ACHN (cell line): ENCODE data around the gene NDUFA5.
A peak's percentile ranks its signal among the peaks of the same experiment; 100 is the strongest.
"Not testable (repeated sequence)": the region's sequence is repeated elsewhere in the genome, so short reads cannot be mapped to it uniquely, and the experiment has no call there.

Source experiments
- DNase-seq: peaks from one replicate; pipeline ENCODE4 v3.0.0-alpha.2; 2015
- in situ Hi-C: cut with HindIII; loops from 2 replicates; pipeline ENCODE4 v1.10.0; 2017; ENCODE audit warnings: low sequenced_read_pairs, low pct_ligation_motif_present, low pct_unique_long_range_greater_than_20kb

The NDUFA5 gene

DNA sequence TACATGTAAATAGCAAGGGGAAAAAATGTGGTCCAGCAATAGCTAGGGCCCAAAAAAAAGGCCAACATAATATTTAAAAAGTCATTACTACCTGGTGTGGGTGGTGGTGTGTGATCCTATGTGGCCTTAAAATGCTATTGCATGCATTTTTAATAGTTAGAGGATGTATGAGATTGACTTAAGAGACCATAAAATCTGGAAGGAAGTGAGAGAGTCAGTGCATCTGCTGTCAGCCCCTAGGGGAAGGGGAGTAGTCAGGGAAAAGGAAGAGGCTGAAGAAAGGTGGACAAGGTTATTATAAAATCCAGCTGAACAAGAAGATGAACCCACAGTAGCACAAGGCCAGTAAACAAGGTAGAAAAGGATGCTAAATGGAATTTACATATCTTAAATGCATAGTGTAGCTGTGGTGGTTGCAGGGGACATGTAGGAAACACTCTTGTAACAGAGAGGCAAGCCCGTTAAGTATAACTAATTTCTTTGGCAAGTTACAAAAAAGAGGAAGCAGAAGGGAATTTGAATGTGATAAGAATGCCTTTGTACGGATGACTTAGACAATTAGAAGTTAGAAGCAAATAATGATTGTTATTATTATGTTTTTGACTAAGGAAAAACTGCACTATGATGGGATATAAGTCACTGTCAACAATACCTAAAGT is 11.9 kb upstream of the NDUFA5 start:
- no peak for DNase-seq
- in situ Hi-C loops: no loop called here

DNA sequence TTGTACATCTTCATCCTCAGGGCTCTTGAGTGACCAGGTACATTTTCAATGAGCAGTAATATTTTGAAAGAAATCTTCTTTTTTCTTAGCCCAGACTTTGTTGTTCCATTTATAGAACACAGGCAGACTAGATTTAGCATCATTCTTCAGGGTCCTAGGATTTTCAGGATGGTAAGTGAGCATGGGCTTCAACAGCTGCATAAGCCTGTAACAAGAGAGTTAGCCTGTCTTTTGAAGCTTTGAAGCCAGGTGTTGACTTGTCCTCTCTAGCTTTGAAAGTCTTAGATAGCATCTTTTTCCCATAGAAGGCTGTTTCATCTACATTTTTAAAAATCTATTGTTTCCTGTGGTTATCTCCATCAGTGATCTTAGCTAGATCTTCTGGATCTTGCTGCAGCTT is 4.5 kb upstream of the NDUFA5 start:
- in situ Hi-C loops: no loop called here
- DNase-seq: no peak

DNA sequence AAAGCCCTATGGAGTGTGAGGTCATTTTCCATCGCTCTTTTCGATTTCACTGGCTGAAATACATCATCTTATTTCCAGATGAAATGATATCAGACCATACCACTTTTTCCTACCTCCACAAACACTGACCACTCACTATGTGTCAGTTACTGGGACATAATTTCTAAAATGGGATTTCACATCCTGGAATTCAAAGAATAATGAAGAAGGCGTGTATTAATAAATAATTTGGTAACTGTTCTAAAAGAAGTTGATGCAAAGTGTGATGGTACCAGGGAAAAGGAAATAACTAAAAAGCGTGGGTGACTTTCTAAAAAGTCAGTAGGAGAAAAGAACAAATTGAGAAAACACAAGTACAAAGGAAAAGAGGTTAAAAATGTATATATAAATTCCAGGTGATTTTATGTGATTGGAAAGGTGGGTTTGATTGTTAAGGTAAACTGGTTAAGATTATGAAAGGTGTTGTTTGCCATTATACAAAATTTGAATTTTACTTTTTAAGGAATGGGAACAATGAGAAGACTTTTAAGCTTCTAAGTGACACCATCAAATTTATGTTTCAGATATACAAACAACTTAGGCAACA is 764 bp upstream of the NDUFA5 start:
- in situ Hi-C loops: no loop called here
- no peak for DNase-seq

DNA sequence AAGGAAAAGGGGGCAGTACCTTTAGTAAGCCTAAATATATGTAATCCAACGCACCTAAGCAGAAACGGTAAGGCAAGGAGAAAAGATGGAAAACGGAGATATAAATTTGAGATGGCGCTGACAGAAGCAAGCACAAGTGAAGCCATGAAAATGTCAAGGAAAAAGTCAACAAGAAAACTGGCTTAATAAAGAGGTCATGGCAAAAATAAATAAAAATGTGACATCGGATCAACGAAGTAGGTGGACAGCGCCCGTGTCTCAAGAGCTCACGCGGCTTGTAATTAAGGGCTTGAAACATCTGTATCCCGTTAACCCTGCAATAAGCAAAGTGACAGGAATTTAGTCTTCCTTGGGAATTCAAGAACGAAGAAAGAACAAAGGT is 611 bp downstream of the NDUFA5 start:
- in situ Hi-C loops: no loop called here
- peak; percentile 35 for DNase-seq

DNA sequence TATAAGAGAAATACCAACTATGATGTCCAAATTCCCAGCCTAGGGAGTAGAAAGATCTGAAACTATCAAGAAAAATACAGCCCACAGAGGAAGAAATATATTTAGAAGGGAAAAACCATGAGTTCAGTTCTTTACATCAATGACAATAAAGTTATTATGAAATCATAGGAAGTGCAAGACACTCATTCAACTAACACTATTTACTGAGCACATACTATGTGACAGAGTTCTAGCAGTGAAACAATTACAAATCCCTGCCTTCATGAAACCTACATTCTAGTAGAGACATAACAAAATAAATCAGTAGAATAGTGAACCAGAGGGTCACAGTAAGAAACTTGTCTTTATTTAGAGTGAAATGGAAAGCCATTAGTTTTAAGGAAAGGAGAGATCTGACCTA is 2.1 kb downstream of the NDUFA5 start:
- in situ Hi-C loops: no loop called here

DNA sequence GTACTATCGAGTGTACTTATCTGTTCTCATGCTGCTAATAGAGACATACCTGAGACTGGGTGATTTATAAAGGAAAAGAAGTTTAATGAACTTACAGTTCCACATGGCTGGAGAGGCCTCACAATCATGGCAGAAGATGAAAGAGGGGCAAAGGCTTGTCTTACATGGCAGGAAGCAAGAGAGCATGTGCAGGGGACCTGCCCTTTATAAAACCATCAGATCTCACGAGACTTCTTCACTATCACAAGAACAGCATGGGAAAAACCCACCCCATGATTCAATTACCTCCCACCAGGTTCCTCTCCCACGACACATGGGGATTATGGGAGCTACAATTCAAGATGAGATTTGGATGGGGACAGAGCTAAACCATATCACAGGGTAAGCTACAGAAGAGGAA is 4.5 kb downstream of the NDUFA5 start:
- DNase-seq: no peak
- in situ Hi-C loops: no loop called here

More for the DNA sequence above, 2.1 kb downstream of the NDUFA5 start:
- no peak for DNase-seq

DNA sequence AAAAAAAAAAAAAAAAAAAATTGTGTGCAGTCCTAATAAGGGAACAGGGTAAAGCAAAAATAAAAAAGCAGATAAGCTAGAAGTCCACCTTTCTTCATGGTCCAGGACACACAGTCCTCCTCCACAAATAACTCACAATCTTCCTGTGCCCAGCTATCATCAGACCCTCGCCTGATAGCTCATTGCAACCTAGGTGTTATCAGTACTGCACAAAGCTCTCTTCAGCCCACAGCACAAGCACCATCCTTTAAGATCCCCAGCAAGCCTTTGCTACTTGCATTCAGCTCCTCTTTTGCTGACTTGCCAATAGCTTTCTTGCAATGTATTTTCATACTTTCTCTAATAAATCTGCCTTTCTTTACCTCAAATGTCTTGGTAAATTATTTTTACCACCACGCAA is 5.0 kb downstream of the NDUFA5 start:
- DNase-seq: no peak

DNA sequence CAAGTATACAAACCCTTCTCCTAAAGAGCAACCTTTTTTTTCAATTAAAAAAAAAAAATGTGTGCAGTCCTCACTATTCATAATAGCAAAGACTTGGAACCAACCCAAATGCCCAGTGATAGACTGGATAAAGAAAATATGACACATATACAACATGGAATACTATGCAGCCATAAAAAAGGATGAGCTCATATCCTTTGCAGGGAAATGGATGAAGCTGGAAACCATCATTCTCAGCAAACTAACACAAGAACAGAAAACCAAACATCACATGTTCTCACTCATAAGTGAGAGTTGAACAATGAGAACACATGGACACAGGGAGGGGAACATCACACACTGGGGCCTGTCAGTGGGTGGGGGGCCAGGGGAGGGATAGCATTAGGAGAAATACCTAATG is 5.5 kb downstream of the NDUFA5 start:
- in situ Hi-C loops, DNase-seq: not testable (repeated sequence)

More for the DNA sequence above, 5.0 kb downstream of the NDUFA5 start:
- in situ Hi-C loops: no loop called here

DNA sequence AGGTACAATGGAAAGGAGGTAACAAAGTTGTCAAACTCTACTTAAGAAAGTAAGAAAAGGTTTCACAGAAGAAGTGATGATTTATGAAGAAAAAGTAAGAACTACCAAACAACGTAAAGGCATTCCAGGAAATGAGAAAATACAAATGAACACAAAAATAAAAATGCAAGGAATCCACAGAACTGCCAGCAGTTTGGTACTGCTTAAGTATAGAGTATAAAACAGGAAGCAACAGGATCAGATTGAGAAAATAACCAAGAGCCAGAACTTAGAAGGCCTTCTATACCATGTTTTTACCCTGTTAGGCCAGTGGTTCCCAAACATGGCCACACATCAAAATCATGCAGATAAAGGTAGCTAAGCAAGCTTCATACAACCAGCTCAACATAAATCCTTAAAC is 9.2 kb downstream of the NDUFA5 start:
- in situ Hi-C loops: no loop called here
- no peak for DNase-seq

DNA sequence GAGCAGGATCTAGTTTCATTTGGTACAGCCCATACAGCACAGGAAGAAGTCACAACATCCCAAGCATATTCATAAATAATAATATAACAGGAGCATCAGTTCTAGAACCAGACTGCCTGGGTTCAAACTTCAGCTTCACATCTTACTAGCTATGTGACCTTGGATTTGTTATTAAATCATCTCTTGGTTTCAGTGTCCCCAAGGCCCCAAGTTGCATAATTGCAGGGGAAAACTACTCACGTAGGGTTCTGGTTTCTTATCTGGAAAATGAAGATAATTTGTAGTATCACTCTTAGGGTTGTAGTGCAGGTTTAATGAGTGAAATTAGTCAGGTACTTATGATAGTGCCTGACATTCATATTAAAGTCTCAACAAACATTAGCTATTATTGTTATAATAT is 17.7 kb downstream of the NDUFA5 start:
- in situ Hi-C loops: no loop called here
- DNase-seq: no peak

DNA sequence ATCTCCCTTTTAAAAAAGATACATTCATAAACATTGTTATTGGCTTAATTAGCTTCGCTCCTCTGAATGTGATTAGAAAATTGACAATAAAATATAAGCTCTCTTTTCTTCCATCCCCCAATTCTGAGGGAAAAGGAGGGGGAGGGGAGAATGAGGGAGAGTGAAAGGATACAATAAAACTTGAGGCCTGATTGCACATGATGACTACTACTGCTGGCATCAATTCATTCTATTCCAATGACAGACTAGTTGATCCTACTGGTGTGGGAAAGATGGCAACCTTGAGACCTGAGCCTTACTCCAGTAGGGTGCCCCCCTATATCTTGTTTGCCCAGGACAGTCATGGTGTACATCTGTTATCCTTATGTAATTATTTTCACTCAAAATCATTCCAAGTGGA is 18.7 kb downstream of the NDUFA5 start:
- peak; percentile 58 for DNase-seq
- in situ Hi-C loops: no loop called here

DNA sequence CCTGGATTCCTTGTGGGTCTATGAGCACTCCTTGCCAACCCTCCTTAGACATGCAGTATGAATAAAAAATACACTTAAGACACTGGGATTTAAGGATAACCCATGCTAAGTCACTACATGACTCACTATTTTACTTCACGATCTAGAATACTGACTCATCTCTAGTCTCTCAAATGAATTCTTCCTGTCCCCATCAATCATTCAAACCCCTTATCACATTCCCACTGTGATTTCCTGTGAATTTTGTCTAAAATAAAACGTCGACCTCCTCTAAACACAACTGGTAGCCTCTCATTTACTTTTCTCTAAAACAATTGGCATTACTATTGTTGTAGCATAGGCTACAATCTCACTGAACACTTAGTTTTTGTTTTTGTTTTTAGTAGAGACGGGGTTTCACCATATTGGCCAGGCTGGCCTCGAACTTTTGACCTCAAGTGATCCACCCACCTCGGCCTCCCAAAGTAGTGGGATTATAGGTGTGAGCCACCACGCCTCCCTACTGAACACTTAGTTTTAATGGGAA is 19.4 kb downstream of the NDUFA5 start:
- DNase-seq: peak; percentile 91
- in situ Hi-C loops: no loop called here

DNA sequence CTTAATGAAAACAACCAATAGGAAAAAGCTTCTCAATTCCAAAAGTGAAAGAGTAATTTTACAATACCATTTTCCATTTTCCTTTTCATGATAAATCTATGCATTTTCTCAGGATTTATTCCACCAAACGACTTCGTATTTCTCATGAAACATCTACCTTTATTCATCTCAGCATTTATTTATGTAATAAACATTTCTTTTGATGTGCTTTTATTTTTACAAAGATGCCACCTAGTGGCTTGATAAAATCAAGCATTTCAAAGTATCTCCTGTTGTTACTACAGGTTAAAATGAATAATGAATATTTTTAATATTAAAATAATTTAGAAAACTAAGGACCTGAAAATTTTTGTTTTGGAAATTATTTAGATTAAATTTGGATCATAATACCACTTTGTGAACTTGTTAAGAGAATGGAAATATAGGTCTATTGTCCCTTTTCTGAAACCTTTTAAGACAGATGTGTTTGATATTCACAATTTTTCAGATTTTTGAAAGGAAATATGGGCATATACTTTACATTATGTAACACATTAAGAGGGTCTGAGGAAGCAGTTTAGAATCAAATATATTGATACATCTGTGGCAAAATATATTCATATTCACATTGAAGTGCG is 20.5 kb downstream of the NDUFA5 start:
- in situ Hi-C loops: no loop called here
- peak; percentile 60 for DNase-seq

DNA sequence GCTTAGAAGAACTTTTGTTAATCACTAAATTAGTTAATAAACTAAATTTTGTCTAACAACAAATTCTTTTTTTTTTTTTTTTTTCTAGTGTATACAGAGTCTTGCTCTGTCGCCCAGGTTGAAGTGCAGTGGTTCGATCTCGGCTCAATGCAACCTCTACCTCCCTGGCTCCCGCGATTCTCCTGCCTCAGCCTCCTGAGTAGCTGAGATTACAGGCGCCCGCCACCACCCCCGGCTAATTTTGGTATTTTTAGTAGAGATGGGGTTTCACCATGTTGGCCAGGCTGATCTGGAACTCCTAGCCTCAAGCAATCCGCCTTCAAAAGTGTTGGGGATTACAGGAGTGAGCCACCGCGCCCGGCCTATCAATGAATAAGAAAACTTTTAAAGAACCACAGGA is 22.1 kb downstream of the NDUFA5 start:
- in situ Hi-C loops: no loop called here
- no peak for DNase-seq

DNA sequence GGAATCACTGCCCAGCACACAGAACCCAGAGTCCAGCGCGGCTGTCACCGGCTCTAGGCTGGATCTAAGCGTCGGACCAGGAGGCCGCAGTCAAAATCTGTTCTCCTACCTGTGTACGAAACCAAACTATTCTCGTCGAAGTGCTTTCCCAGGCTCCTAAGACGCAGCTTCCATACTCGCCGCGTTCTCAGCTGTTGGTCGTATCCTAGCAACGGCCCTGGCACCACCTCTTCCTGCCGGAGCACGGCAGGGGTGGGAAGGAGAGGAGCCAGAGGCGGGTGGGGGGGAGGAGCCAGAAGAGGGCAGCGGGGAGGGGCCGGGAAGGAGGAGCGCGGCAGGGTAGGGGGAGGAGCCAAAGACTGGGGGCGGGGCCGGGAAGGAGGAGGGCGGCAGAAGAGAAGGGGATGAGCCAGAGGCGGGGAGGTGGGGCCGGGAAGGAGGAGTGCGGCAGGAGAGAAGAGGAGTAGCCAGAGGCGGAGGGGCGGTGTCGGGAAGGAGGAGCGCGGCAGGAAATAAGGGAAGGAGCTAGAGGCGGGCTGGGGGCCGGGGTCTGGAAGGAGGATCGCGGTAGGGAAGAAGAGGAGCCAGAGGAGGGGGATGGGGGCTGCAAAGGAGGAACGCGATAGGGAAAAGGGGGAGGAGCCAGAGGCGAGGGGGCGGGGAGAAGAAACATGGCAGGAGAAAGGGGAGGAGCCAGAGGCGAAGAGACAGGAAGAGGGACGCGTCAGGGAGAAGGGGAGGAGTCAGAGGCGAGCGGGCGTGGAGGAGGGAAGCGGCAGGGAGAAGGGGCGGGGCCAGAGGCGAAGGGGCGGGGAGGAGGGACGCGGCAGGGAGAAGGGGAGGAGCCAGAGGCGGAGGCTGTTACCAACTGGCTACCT is 23.0 kb downstream of the NDUFA5 start, which contains the start of gene IQUB:
Gene IQUB, minus strand, starts transcription at position 213 of the 878 bp plus-strand sequence. CDS start 22,255 bp downstream, outside the sequence.
- in situ Hi-C loops: no loop called here
- DNase-seq: peak; percentile 99

DNA sequence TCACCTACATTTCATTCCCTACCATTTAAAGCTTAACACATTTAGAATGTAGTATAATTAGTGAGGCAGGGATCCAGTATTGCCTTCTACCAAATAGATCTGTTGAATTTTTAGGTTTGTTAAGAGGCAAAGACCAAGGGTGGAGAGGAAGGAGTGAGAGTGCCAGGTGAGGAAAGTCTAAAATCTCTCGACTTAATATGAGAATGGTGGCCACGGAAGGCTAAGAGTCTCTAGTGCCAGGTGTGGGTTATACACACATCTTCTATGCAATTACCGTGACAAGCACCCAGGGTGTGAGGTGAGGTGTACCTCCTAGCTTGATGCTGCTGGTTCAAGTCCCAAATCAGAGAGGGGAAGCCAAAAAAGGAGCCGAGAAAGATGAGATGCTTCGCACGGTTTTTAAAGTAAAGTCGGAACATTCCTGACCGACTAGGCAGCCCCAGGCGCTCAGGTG is 23.7 kb downstream of the NDUFA5 start:
- DNase-seq: no peak
- in situ Hi-C loops: no loop called here

DNA sequence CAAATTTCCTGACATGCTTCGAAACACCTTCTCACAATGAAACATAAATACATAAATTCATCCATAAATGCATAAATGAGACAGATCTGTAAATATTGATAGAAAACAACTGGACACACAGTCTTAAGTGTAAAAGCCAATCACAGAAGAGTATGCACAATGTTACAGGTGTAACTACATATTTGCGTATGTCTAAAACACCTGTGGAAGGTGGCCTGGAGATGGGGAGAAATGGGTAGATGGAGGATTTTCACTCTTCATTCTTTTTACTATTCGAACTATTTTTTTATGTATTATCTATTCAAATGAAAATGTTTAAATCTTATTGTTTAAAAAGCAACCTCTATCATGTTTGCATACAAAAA is 24.1 kb downstream of the NDUFA5 start:
- in situ Hi-C loops: no loop called here

DNA sequence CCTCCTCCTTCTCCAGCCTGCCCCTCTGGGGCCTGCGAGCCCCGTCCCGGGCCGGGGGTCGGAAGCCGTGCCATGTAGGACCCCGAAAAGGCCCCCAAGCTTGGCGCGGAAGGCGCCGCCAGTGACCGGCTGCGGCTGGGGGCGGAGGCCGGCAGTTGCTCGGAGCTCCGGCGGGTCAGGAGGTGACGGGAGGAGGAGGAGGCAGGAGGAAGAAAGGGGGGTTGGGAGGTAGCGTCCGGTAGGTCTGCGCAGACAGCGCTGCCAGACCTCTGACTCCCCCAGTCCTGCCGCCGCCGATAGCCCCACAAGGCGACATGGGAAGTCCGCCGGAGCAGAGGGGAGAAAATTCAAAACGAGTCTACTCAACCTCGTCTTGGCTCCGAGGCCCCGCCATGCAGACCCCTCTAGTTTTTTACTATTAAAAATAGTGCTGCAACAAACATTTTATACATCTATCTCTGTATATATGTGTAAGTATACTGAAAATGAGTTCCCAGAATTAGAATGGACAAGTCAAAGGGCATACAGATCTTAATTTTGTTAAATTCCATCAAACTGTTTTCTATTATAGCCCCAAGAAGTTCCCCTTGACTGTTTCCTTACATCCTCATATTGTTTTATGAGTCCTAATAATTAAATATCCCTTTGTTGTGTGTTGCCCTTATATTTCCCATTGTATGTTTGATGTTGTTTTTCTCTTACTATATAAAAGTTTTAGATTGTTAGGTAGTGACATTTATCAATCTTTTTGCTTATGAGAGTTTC is 24.6 kb downstream of the NDUFA5 start:
- DNase-seq, in situ Hi-C loops: not testable (repeated sequence)

More for the DNA sequence above, 24.1 kb downstream of the NDUFA5 start:
- DNase-seq: no peak
